CD14-positive monocyte (primary cell): ENCODE data around the gene MYL4. TPM values are rescaled to one million over a fixed set of nuclear protein-coding genes. Genes with fewer than 3 reads are reported as not detected.

Source experiments
- DNase-seq, 3 donors: peaks; one replicate each; pipeline ENCODE4 v3.0.0-alpha.2; 2011 to 2022
- H2AFZ ChIP-seq: 2 replicates; pipeline ENCODE4 v1.6.0; 2012; ENCODE audit warnings: mild to moderate bottlenecking, low read depth, low read length, inconsistent platforms; ENCODE audit not compliant: insufficient read depth, poor library complexity, severe bottlenecking
- H3K27ac ChIP-seq, 2 donors: 1 replicate in 1 of 2; 2 replicates in 1 of 2; pipeline ENCODE4 v1.5.1; 2012 to 2013; ENCODE audit warnings: low read length in 2 of 2, control low read depth in 1 of 2, inconsistent platforms in 1 of 2, low read depth in 1 of 2, mild to moderate bottlenecking in 1 of 2
- H3K27me3 ChIP-seq, 2 donors: one replicate each; pipeline versions ENCODE4 v1.6.0 to v1.6.1; 2011 to 2013; ENCODE audit warnings: low read length in 2 of 2; ENCODE audit not compliant: control insufficient read depth in 2 of 2, insufficient read depth in 2 of 2
- H3K36me3 ChIP-seq, 2 donors: replicated peaks in 1 of 2; 1 replicate in 1 of 2; 2 replicates in 1 of 2; pipeline versions ENCODE4 v1.5.1 to v1.6.1; 2012 to 2013; ENCODE audit warnings: low read length in 2 of 2, control low read depth in 1 of 2, inconsistent platforms in 1 of 2, mild to moderate bottlenecking in 1 of 2; ENCODE audit not compliant: insufficient read depth in 2 of 2, control insufficient read depth in 1 of 2
- H3K4me1 ChIP-seq, 2 donors: 1 replicate in 1 of 2; 2 replicates in 1 of 2; pipeline versions ENCODE4 v1.5.1 to v1.6.1; 2012 to 2013; ENCODE audit warnings: low read length in 2 of 2, control low read depth in 1 of 2, inconsistent platforms in 1 of 2, mild to moderate bottlenecking in 1 of 2, moderate library complexity in 1 of 2; ENCODE audit not compliant: insufficient read depth in 2 of 2, control insufficient read depth in 1 of 2
- H3K4me2 ChIP-seq: replicated peaks from 2 replicates; pipeline ENCODE3; 2012; ENCODE audit warnings: low read length, moderate library complexity, mild to moderate bottlenecking; ENCODE audit not compliant: poor library complexity, severe bottlenecking; ENCODE audit errors: extremely low read depth
- H3K4me3 ChIP-seq, 3 experiments: fragments of 200-600 bp in 1 of 3; sonication (generic) in 1 of 3; replicated peaks in 1 of 3; 1 replicate in 2 of 3; 2 replicates in 1 of 3; pipeline ENCODE4 v1.5.1; 2011 to 2013; ENCODE audit warnings: low read length in 3 of 3, mild to moderate bottlenecking in 3 of 3, control low read depth in 2 of 3, low read depth in 2 of 3, inconsistent platforms in 1 of 3, moderate library complexity in 1 of 3
- H3K79me2 ChIP-seq: 2 replicates; pipeline ENCODE4 v1.6.0; 2012; ENCODE audit warnings: mild to moderate bottlenecking, control low read depth, inconsistent platforms, low read length, moderate library complexity; ENCODE audit not compliant: insufficient read depth
- H3K9ac ChIP-seq: 2 replicates; pipeline ENCODE4 v1.6.0; 2017; ENCODE audit warnings: low read length, mild to moderate bottlenecking; ENCODE audit not compliant: insufficient read depth, poor library complexity, severe bottlenecking
- H3K9me3 ChIP-seq, 2 donors: replicated peaks in 1 of 2; 1 replicate in 1 of 2; 2 replicates in 1 of 2; pipeline versions ENCODE4 v1.5.1 to v1.6.1; 2012 to 2013; ENCODE audit warnings: low read length in 2 of 2, control low read depth in 1 of 2; ENCODE audit not compliant: control insufficient read depth in 1 of 2, insufficient read depth in 1 of 2
- H4K20me1 ChIP-seq: 2 replicates; pipeline ENCODE4 v1.6.0; 2012; ENCODE audit warnings: mild to moderate bottlenecking, low read length, control low read depth, moderate library complexity; ENCODE audit not compliant: insufficient read depth
- H3K27ac Mint-ChIP-seq, 7 donors: one replicate each; pipeline ENCODE4 v1.8.0; 2020; ENCODE audit warnings: mild to moderate bottlenecking in 7 of 7, mixed read lengths in 7 of 7, moderate library complexity in 6 of 7, inconsistent platforms in 2 of 7
- H3K27me3 Mint-ChIP-seq, 3 donors: one replicate each; pipeline ENCODE4 v1.8.0; 2021 to 2022; ENCODE audit warnings: low read depth in 3 of 3, mild to moderate bottlenecking in 3 of 3, mixed read lengths in 3 of 3, moderate library complexity in 3 of 3, inconsistent platforms in 1 of 3
- H3K36me3 Mint-ChIP-seq, 2 donors: one replicate each; pipeline ENCODE4 v1.8.0; 2020; ENCODE audit warnings: mixed read lengths in 2 of 2, inconsistent platforms in 1 of 2, mild to moderate bottlenecking in 1 of 2
- H3K4me1 Mint-ChIP-seq: one replicate; pipeline ENCODE4 v1.8.0; 2020; ENCODE audit warnings: mild to moderate bottlenecking, mixed read lengths
- H3K4me3 Mint-ChIP-seq, 2 donors: one replicate each; pipeline ENCODE4 v1.8.0; 2020; ENCODE audit warnings: mild to moderate bottlenecking in 2 of 2, mixed read lengths in 2 of 2, moderate library complexity in 1 of 2
- H3K9me3 Mint-ChIP-seq, 7 donors: one replicate each; pipeline ENCODE4 v1.8.0; 2020 to 2022; ENCODE audit warnings: mixed read lengths in 7 of 7, mild to moderate bottlenecking in 6 of 7, moderate library complexity in 6 of 7, inconsistent platforms in 2 of 7
- whole genome bisulfite sequencing: methylation state at CpG from one replicate; pipeline ENCODE4 v1.1.5; 2013; ENCODE audit warnings: missing lambda C conversion rate; ENCODE audit not compliant: insufficient coverage; 5-methylcytosine and 5-hydroxymethylcytosine counted together
- intact Hi-C, 2 donors: fragments of 100-400 bp; cut with micrococcal nuclease; formaldehyde crosslinking; loops; one replicate each; pipeline versions ENCODE4 v1.15.0 to v1.15.1; 2023
- polyA plus RNA-seq, 3 donors: library from polyadenylated mRNA; depleted of rRNA in 1 of 3; unstranded in 2 of 3; stranded (reverse) in 1 of 3; fragments of 300-500 nt in 2 of 3; fragments of >200 nt in 1 of 3; fragmentation: Illumina TruSeq in 2 of 3; gene quantifications; 1 replicate in 2 of 3; 2 replicates in 1 of 3; pipeline ENCODE4 v1.2.3, GENCODE V29; 2012 to 2021
- TF ChIP-seq, protein P1 (sequence below): fragments of 200-600 bp; IDR thresholded peaks from one replicate; pipeline ENCODE4 v1.8.0; 2022; ENCODE audit warnings: antibody characterized with exemption, mild to moderate bottlenecking

MYL4 gene
- polyA plus RNA-seq, 3 donors: 0.43 TPM; not detected in 2

DNA sequence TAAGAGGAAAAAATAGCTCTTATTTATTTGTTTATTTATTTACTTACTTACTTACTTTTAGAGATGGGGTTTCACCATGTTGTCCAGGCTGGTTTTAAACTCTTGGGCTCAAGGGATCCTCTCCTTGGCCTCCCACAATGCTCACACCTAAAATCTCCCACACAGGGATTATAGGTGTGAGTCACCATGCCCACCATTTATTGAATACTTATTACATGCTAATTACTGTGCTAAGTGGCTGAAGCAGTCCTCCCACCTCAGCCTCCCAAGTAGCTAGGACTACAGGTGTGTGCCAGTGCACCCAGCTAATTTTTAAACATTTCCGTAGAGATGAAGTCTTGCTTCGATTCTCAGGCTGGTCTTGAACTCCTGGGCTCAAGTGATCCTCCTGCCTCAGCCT is 33.5 kb downstream of the MYL4 start:
- no peak for DNase-seq
- H3K4me3 ChIP-seq: no peak overlapping the region

DNA sequence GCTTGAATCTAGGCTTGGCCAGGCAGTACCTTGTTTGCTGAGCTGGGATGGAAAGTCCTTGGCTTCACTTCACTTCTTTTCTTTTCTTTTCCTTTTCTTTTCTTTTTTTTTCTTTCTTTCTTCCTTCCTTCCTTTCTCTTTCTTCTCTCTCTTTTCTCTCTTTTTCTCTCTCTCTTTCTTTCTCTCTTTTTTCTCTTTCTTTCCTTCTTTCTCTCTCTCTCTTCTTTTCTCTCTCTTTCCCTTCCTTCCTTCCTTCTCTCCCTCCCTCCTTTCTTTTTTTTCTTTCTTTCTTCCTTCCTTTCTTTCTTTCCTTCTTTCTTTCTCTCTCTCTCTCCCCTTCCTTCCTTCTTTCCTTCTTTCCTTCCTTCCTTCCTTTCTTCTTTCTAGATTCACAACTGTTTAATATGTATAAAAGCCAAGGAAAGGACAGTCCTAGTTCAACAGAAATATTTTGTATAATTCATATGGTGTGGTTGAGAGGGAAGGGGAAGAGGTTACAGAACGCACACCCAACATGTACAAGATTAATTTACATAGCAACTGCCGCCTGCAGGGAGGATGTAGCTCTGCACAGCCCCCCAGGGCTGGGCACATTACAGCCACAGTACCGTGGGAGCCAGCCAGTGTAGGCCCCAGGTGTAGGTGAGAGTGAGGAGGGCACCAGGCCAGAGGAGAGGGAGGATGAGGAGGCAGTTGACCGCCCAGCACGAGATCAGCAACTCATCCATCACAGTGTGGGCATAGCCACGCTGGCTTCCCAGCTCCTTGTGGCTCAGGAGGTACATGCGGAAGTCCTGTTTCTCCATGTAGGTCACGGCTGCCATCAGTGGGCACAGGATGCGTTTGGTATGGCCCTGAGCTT is 34.8 kb downstream of the MYL4 start:
- H3K79me2 ChIP-seq: no peaks in the 10 kb centered on the region
- Mint-ChIP-seq H3K27me3 (peaks cover 7 to 12% (median 7%) of the 10 kb centered on the region in 3 donors), H3K27ac (no peak overlapping the region), H3K4me1 (peaks cover 18% of the 10 kb centered on the region), H3K36me3 (no peaks in the 10 kb centered on the region), H3K4me3 (no peak overlapping the region), H3K9me3 (no peaks in the 10 kb centered on the region)
- 66% methylated on average over 3 of the region's 9 CpGs for WGBS
- H3K27me3 ChIP-seq: peaks cover 0 to 2% of the 10 kb centered on the region in 2 donors
- no peaks in the 10 kb centered on the region for H4K20me1 ChIP-seq
- no peak overlapping the region for H2AFZ ChIP-seq
- intact Hi-C loops: loop anchor here in 1 of 2 donors (10.0 kb wide), 1 partner anchor 51 kb away; no protein-coding TSS in a partner anchor
- no peaks in the 10 kb centered on the region for H3K9me3 ChIP-seq
- H3K27ac ChIP-seq: no peak overlapping the region
- H3K36me3 ChIP-seq: no peaks in the 10 kb centered on the region
- no peak overlapping the region for H3K4me2 ChIP-seq
- no peak overlapping the region for H3K4me3 ChIP-seq
- DNase-seq: no peak
- no peak overlapping the region for H3K9ac ChIP-seq
- TF ChIP-seq, protein P1, sequence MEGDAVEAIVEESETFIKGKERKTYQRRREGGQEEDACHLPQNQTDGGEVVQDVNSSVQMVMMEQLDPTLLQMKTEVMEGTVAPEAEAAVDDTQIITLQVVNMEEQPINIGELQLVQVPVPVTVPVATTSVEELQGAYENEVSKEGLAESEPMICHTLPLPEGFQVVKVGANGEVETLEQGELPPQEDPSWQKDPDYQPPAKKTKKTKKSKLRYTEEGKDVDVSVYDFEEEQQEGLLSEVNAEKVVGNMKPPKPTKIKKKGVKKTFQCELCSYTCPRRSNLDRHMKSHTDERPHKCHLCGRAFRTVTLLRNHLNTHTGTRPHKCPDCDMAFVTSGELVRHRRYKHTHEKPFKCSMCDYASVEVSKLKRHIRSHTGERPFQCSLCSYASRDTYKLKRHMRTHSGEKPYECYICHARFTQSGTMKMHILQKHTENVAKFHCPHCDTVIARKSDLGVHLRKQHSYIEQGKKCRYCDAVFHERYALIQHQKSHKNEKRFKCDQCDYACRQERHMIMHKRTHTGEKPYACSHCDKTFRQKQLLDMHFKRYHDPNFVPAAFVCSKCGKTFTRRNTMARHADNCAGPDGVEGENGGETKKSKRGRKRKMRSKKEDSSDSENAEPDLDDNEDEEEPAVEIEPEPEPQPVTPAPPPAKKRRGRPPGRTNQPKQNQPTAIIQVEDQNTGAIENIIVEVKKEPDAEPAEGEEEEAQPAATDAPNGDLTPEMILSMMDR: no peak
- peaks cover 13 to 16% of the 10 kb centered on the region in 2 donors for H3K4me1 ChIP-seq

More for the DNA sequence above, 33.5 kb downstream of the MYL4 start:
- TF ChIP-seq, protein P1: no peak
- no peaks in the 10 kb centered on the region for H3K79me2 ChIP-seq
- no peak overlapping the region for H3K4me3 Mint-ChIP-seq
- WGBS: 85% methylated on average over 2 of the region's 2 CpGs
- H3K36me3 Mint-ChIP-seq: no peaks in the 10 kb centered on the region
- no peak overlapping the region for H3K9ac ChIP-seq
- H3K4me1 ChIP-seq: peaks cover 13 to 16% of the 10 kb centered on the region in 2 donors
- H3K4me2 ChIP-seq: no peak overlapping the region
- peaks cover 18% of the 10 kb centered on the region for H3K4me1 Mint-ChIP-seq
- no peak overlapping the region for H3K27ac ChIP-seq
- H3K27me3 ChIP-seq: peaks cover 0 to 2% of the 10 kb centered on the region in 2 donors
- peaks cover 0 to 6% of the 10 kb centered on the region in 2 donors for H3K9me3 ChIP-seq
- H3K36me3 ChIP-seq: no peaks in the 10 kb centered on the region
- H3K27me3 Mint-ChIP-seq: peaks cover 3 to 7% (median 7%) of the 10 kb centered on the region in 3 donors
- H2AFZ ChIP-seq: no peak overlapping the region
- H3K27ac Mint-ChIP-seq: no peak overlapping the region
- no peaks in the 10 kb centered on the region for H4K20me1 ChIP-seq
- peaks cover 0 to 2% (median 0%) of the 10 kb centered on the region in 7 donors for H3K9me3 Mint-ChIP-seq
- intact Hi-C loops: loop anchor here in 1 of 2 donors (10.0 kb wide), 1 partner anchor 52 kb away; no protein-coding TSS in a partner anchor
